C4-2B (cell line): ENCODE results near the gene PCNX3.

Source experiments
- ZFX ChIP-seq: fragments of 450-650 bp; IDR thresholded peaks from 2 replicates; pipeline ENCODE4 v1.6.1; 2017
- TF ChIP-seq, protein P1 (sequence below): fragments of 450-650 bp; conservative IDR thresholded peaks from 2 replicates; pipeline ENCODE4 v1.5.1; 2017; ENCODE audit warnings: mild to moderate bottlenecking

DNA sequence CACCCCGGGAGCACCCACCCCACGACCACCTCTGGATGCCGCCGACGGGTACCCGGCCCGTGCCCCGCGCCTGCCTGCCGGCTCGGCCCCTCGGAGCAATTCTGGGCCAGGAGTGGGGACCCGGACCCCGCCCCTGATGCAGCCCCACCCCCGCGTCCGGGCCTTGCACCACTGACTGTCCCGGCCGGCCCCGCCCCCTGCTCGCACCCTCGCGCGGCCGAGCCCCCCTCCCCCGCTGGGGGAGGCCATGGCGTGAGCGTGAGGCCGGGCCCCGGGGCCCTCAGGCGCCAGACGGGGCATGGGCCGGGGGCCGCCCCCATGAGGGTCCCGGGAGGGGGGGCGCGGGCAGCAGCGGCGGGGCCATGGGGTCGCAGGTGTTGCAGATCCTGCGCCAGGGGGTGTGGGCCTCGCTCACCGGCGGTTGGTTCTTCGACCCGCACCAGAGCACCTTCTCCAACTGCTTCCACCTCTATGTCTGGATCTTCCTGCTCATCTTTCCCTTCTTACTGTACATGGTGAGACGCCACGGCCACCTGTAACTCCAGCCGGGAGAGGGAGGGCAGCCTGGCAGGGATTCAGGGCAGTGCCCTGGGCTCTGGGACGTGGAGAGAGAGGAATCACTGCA lies 486 bp downstream of the PCNX3 start:
- TF ChIP-seq, protein P1, sequence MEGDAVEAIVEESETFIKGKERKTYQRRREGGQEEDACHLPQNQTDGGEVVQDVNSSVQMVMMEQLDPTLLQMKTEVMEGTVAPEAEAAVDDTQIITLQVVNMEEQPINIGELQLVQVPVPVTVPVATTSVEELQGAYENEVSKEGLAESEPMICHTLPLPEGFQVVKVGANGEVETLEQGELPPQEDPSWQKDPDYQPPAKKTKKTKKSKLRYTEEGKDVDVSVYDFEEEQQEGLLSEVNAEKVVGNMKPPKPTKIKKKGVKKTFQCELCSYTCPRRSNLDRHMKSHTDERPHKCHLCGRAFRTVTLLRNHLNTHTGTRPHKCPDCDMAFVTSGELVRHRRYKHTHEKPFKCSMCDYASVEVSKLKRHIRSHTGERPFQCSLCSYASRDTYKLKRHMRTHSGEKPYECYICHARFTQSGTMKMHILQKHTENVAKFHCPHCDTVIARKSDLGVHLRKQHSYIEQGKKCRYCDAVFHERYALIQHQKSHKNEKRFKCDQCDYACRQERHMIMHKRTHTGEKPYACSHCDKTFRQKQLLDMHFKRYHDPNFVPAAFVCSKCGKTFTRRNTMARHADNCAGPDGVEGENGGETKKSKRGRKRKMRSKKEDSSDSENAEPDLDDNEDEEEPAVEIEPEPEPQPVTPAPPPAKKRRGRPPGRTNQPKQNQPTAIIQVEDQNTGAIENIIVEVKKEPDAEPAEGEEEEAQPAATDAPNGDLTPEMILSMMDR = no peak
- peak; percentile 78; the same call in 1 of the 2 replicates for TF ChIP-seq ZFX
